ENCODE data around the gene MRS2. TPM values are rescaled to one million over a fixed set of nuclear protein-coding genes. Genes with fewer than 3 reads are reported as not detected.

The MRS2 gene
- total RNA-seq, 2 experiments from 2014 or later: 24.7 to 26.3 TPM

GRCh38 chr6:24432611-24433010 lies 29.9 kb downstream of the MRS2 start:
- H3K27me3 Mint-ChIP-seq: no peaks in the 10 kb centered on the region
- H3K27ac Mint-ChIP-seq: no peak overlapping the region
- peaks cover 4% of the 10 kb centered on the region for H3K36me3 Mint-ChIP-seq (ENCODE audit: low read depth)
- no peak for TF ChIP-seq CTCF (IDR thresholded peaks at IDR 0.05)
- POLR2A ChIA-PET: no interaction called here
- intact Hi-C loops (cut with micrococcal nuclease): no loop called here
- CTCF ChIA-PET: interaction anchor here (1.0 to 2.7 kb wide), 6 partner anchors 31 to 263 kb away, joined by 3 to 7 read pairs (median 4); partner anchors contain the start of gene ALDH5A1
- H3K9me3 Mint-ChIP-seq: no peaks in the 10 kb centered on the region
- H3K4me1 Mint-ChIP-seq (ENCODE audit: low read depth): no peaks in the 10 kb centered on the region
- H3K4me3 Mint-ChIP-seq: no peak overlapping the region
- ATAC-seq: no peak
- no peak for DNase-seq

- intact Hi-C loops (cut with micrococcal nuclease): no loop called here
- Mint-ChIP-seq H3K4me3 (no peak overlapping the region), H3K36me3 (ENCODE audit: low read depth) (no peaks in the 10 kb centered on the region), H3K9me3 (no peaks in the 10 kb centered on the region), H3K27me3 (no peaks in the 10 kb centered on the region), H3K27ac (no peak overlapping the region), H3K4me1 (ENCODE audit: low read depth) (peaks cover 2% of the 10 kb centered on the region)
- ChIA-PET CTCF (no interaction called here), POLR2A (no interaction called here)
- DNase-seq (no peak), ATAC-seq (no peak)
- TF ChIP-seq CTCF (IDR thresholded peaks at IDR 0.05): no peak
Measured at GRCh38 chr6:24436979-24437378, 34.2 kb downstream of the MRS2 start.

- peaks cover 2% of the 10 kb centered on the region for H3K4me1 Mint-ChIP-seq (ENCODE audit: low read depth)
- intact Hi-C loops (cut with micrococcal nuclease): no loop called here
- no peak overlapping the region for H3K27ac Mint-ChIP-seq
- H3K9me3 Mint-ChIP-seq: no peaks in the 10 kb centered on the region
- no peak overlapping the region for H3K4me3 Mint-ChIP-seq
- TF ChIP-seq CTCF (IDR thresholded peaks at IDR 0.05): no peak
- ATAC-seq (no peak), DNase-seq (no peak)
- ChIA-PET POLR2A (no interaction called here), CTCF (interaction anchor here (1.1 to 3.8 kb wide), 2 partner anchors 10 to 81 kb away, joined by 3 to 19 read pairs; no protein-coding TSS in a partner anchor)
- H3K27me3 Mint-ChIP-seq: no peaks in the 10 kb centered on the region
- no peaks in the 10 kb centered on the region for H3K36me3 Mint-ChIP-seq (ENCODE audit: low read depth)
Measured at GRCh38 chr6:24439858-24440539, 37.3 kb downstream of the MRS2 start.

- peaks cover 2% of the 10 kb centered on the region for H3K4me1 Mint-ChIP-seq (ENCODE audit: low read depth)
- CTCF ChIA-PET: interaction anchor here (1.1 to 3.8 kb wide), 2 partner anchors 11 to 80 kb away, joined by 3 to 19 read pairs; no protein-coding TSS in a partner anchor
- no peaks in the 10 kb centered on the region for H3K36me3 Mint-ChIP-seq (ENCODE audit: low read depth)
- ATAC-seq (no peak), DNase-seq (no peak)
- no peaks in the 10 kb centered on the region for H3K9me3 Mint-ChIP-seq
- no peak for TF ChIP-seq CTCF (IDR thresholded peaks at IDR 0.05)
- intact Hi-C loops (cut with micrococcal nuclease): no loop called here
- no peak overlapping the region for H3K4me3 Mint-ChIP-seq
- POLR2A ChIA-PET: no interaction called here
- H3K27me3 Mint-ChIP-seq: no peaks in the 10 kb centered on the region
- H3K27ac Mint-ChIP-seq: no peak overlapping the region
Measured at GRCh38 chr6:24440897-24441598, 38.3 kb downstream of the MRS2 start.

- CTCF ChIA-PET: interaction anchor here (3.8 kb wide), 1 partner anchor 11 kb away, joined by 19 read pairs; no protein-coding TSS in a partner anchor
- no peaks in the 10 kb centered on the region for H3K27me3 Mint-ChIP-seq
Measured at GRCh38 chr6:24441599-24441904, 38.8 kb downstream of the MRS2 start.

More at GRCh38 chr6:24441599-24441904, 38.8 kb downstream of the MRS2 start:
- no peak for TF ChIP-seq CTCF (IDR thresholded peaks at IDR 0.05)
- H3K36me3 Mint-ChIP-seq (ENCODE audit: low read depth): no peaks in the 10 kb centered on the region
- DNase-seq: no peak
- no peak overlapping the region for H3K4me3 Mint-ChIP-seq
- intact Hi-C loops (cut with micrococcal nuclease): no loop called here
- H3K4me1 Mint-ChIP-seq (ENCODE audit: low read depth): peaks cover 2% of the 10 kb centered on the region
- POLR2A ChIA-PET: no interaction called here
- H3K9me3 Mint-ChIP-seq: no peaks in the 10 kb centered on the region
- no peak for ATAC-seq
- H3K27ac Mint-ChIP-seq: no peak overlapping the region

Measured in activated CD8-positive, alpha-beta T cell treated with anti-CD3 and anti-CD28 coated beads for 36 hours (primary cell).